ENCODE measurements around the gene VWA2.

Gene VWA2

DNA sequence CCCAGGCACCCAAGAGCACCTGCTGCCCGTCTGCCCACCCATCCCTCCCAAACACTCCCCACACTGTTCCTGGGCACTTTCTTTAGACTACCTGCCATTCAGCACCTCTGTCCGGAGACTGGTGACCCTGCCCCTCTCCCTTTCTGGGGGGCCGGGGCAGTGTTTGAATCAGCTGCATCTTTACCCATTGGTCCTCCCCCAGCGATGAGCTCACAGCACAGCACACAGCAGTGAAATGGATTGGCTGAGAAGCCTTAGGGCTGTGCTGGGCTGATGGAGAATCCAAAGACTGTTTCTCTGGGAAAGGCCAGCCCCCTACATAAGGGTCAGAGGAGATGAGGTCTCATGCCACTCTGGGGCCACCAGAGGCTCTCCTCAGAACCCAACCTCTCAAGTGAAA lies 40.2 kb downstream of the VWA2 start:
- Histone ChIP-seq H3K4me3 (ENCODE audit: low read depth, low read length) (no peak overlapping the region), H3K9me3 (no peaks in the 10 kb centered on the region), H3K27me3 (no peaks in the 10 kb centered on the region), H3K36me3 (no peaks in the 10 kb centered on the region), H3K4me1 (no peaks in the 10 kb centered on the region)
- no peak for DNase-seq
- TF ChIP-seq, protein P1, sequence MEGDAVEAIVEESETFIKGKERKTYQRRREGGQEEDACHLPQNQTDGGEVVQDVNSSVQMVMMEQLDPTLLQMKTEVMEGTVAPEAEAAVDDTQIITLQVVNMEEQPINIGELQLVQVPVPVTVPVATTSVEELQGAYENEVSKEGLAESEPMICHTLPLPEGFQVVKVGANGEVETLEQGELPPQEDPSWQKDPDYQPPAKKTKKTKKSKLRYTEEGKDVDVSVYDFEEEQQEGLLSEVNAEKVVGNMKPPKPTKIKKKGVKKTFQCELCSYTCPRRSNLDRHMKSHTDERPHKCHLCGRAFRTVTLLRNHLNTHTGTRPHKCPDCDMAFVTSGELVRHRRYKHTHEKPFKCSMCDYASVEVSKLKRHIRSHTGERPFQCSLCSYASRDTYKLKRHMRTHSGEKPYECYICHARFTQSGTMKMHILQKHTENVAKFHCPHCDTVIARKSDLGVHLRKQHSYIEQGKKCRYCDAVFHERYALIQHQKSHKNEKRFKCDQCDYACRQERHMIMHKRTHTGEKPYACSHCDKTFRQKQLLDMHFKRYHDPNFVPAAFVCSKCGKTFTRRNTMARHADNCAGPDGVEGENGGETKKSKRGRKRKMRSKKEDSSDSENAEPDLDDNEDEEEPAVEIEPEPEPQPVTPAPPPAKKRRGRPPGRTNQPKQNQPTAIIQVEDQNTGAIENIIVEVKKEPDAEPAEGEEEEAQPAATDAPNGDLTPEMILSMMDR (IDR thresholded peaks at IDR 0.05; ENCODE audit: low read depth, low read length): no peak

DNA sequence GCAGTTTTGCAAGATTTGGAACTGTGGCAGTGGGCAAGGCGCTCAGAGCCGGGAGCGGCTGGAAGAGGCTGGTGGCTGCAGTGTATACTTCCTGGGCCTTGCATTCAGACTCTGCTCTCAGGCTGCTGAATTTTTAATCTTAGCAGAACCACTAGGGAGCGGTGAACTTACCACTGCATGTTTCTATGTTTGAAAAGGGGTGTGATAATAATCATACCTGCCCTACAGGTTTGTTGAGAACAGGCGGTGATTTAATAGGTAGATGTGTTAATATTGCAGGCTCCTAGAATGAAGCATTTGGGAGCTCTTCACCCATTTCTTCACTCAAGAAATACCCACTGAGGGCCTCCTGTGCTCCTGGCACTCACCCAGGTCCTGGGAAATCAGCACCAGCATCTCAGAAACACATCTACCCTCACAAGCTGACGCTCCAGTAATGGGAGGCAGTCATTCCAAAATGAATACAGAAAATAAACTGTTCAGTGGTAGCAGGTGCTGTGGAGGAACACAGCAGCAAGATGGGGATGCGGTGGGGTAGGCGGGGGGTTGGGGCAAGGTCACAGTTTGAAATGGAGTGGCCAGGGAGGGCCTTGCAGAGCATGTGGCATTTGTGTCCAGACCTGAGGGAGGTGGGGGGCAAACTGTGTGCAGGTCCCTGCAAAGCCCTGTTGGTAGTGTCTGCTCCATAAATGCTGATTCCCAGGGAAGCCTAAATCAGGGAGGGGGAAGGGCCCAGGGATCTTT lies 41.0 kb downstream of the VWA2 start:
- H3K4me1 ChIP-seq: no peaks in the 10 kb centered on the region
- TF ChIP-seq, protein P1 (IDR thresholded peaks at IDR 0.05; ENCODE audit: low read depth, low read length): no peak
- H3K36me3 ChIP-seq: no peaks in the 10 kb centered on the region
- H3K27me3 ChIP-seq: no peaks in the 10 kb centered on the region
- H3K9me3 ChIP-seq: no peaks in the 10 kb centered on the region
- DNase-seq: no peak
- H3K4me3 ChIP-seq (ENCODE audit: low read depth, low read length): no peak overlapping the region

DNA sequence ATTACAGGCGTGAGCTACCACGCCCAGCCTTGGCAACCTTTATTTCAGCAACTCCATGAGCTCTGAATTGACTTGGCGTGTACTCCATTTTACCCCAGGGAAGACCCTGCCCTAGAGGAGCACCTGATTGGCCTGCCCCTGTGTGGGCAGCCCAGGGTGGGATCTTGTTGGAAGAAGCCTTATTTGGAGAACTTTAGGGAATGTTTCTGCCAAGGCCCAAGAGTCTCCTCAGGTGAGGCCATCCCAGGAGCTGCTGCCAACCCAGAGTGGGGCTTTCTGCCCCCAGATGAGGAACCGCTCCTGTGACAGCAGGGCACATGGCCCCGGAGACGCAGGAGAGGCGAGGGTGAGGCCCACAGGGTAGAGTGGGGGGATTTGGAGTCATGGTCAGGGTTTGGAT lies 42.0 kb downstream of the VWA2 start:
- H3K27me3 ChIP-seq: no peaks in the 10 kb centered on the region
- H3K4me3 ChIP-seq (ENCODE audit: low read depth, low read length): no peak overlapping the region
- TF ChIP-seq, protein P1 (IDR thresholded peaks at IDR 0.05; ENCODE audit: low read depth, low read length): no peak
- no peaks in the 10 kb centered on the region for H3K36me3 ChIP-seq
- DNase-seq: no peak
- no peaks in the 10 kb centered on the region for H3K4me1 ChIP-seq
- no peaks in the 10 kb centered on the region for H3K9me3 ChIP-seq

DNA sequence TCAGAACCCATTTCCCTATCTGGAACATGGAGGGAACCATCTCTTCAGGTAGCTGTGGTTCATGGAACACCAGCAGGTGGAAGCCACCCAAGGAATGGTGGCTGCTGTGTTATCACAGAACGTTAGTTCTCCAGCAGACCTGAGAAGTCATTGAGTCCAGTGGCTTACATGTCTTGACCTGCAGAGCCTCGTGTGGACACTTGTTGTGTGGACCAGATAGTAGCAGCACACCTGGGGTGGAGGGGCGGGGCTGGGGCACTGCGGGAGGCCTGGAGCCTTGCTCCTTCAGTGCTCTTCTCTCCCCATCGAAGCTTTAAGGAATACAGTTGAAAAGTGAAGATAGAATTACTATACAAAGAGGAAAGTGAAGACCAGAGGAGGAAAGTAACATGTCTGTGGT lies 42.4 kb downstream of the VWA2 start:
- DNase-seq: no peak
- no peaks in the 10 kb centered on the region for H3K4me1 ChIP-seq
- H3K27me3 ChIP-seq: no peaks in the 10 kb centered on the region
- H3K4me3 ChIP-seq (ENCODE audit: low read depth, low read length): no peak overlapping the region
- H3K9me3 ChIP-seq: no peaks in the 10 kb centered on the region
- no peaks in the 10 kb centered on the region for H3K36me3 ChIP-seq
- TF ChIP-seq, protein P1 (IDR thresholded peaks at IDR 0.05; ENCODE audit: low read depth, low read length): no peak

DNA sequence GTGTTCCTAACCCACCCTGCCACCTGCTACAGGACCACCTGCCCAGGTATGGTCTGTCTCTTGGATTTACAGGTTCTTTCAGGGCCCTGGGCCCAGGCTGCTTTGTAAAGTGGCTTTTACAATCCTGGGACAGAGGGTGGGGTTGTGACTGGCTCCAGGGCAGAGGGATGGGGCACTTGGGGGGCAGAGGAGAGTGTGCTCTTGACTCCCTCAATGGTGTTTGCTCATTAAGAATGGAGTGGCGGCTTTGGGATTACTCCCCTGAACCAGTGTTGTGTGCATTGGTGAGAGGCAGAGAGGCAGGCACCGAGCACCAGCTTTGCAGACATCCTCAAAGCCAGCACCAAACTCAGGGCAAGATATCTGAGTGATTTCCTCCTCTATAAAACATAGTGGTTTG lies 43.5 kb downstream of the VWA2 start:
- DNase-seq: no peak
- H3K36me3 ChIP-seq: no peaks in the 10 kb centered on the region
- no peaks in the 10 kb centered on the region for H3K4me1 ChIP-seq
- no peaks in the 10 kb centered on the region for H3K9me3 ChIP-seq
- H3K27me3 ChIP-seq: no peaks in the 10 kb centered on the region
- TF ChIP-seq, protein P1 (IDR thresholded peaks at IDR 0.05; ENCODE audit: low read depth, low read length): no peak
- no peak overlapping the region for H3K4me3 ChIP-seq (ENCODE audit: low read depth, low read length)

DNA sequence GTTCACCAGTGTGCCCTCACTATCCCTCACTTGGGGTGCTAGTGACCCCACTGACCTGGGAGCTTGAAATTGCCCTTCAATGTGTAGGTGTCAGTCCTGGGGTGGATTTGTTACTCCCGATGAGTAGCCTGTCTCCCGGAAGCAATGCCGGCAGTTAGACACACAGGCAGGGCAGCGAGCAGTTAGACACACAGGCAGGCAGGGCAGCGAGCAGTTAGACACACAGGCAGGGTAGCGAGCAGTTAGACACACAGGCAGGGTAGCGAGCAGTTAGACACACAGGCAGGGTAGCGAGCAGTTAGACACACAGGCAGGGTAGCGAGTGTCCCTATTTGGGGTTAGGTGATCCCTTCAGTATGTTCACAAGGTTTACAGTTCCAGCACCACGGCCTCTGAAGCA lies 44.0 kb downstream of the VWA2 start:
- DNase-seq: no peak
- Histone ChIP-seq H3K4me1 (no peaks in the 10 kb centered on the region), H3K9me3 (no peaks in the 10 kb centered on the region), H3K36me3 (no peaks in the 10 kb centered on the region), H3K4me3 (ENCODE audit: low read depth, low read length) (no peak overlapping the region), H3K27me3 (no peaks in the 10 kb centered on the region)
- TF ChIP-seq, protein P1 (IDR thresholded peaks at IDR 0.05; ENCODE audit: low read depth, low read length): no peak

All from BE2C (cell line).